NCI-H146 treated with DMSO at 0.1 percent for 48 hours (cell line): ENCODE measurements around the gene AGRP.
A peak's percentile ranks its signal among the peaks of the same experiment; 100 is the strongest.
"Not testable (repeated sequence)": the region's sequence is repeated elsewhere in the genome, so short reads cannot be mapped to it uniquely, and the experiment has no call there.

Experiments
- DNase-seq: peaks from one replicate; lab custom pipeline; 2025; ENCODE audit not compliant: unreplicated experiment; lab: John Stamatoyannopoulos, UW

AGRP gene

DNA sequence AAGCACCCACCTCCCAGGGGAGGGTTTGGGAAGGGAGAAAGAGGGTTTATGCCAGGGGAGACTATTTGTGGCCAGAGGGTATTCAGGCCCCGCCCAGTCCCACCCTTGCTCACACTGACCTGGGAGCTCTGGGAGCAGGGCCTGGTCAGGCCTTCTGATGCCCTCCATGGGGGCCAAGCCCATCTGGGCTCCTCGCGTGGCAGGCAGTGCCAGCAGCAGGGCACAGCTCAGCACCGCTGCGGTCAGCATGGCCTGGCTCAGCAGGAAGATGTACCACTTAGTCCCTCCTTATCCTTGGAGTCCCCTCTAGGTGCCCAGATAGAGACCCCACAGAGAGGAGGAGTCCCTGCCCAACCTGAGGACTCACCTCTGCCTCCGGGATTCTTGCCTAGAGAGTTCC is at the start of gene AGRP:
Gene AGRP (minus strand): TSS at position 398 of the 400 bp plus-strand sequence. CDS start 149 bp downstream, at position 249.
- no peak for DNase-seq

- no peak for DNase-seq
These were observed 47.9 kb upstream of the AGRP start for GRCh38 chr16:67531247-67531646.

DNA sequence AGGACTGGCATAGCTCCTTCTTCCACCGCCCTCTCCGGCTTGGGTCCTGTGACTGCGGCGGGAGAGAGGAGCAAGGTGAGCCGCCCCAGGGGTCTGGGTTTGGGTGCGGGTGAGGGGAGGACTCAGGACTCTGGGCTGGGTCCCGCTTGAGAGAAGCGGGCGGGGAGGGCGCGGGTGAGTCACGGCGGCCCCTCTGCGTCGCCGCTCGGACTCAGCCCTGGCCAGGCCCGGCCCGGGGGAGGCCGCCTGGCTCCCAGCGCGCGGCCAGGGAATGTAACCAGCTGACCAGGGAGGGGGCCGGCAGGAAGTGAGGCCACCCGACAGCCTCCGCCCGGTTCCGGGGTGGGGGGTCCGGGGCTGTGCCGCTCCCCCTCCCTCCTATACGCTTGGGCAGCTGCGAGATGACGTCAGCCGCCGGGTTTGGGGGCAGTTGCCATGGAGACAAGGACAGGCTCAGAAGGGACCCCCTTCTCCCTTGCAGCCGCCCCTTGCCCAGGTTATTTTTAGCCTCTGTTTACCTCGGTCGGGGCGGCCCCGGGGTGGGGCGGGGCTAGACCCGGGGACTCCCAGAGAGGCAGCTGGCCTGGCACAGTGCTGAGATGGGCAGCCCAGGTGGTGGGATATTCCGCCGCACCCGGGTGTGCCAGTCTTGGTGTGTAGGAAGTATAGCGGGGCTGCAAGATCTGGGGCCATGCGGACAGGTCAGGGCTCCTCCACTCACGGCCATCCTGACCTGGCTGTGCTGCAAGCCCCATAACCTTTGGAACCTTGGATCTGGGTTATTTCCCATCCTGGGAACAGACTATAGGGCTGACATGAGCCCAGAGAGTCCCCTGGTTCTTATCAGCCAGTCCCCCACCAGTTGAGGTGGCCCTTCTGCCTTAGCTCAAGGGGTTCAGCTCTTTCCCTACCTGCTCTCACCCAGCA is 46.9 kb upstream of the AGRP start:
- DNase-seq: peak; percentile 21

- DNase-seq: no peak
These were observed 46.2 kb upstream of the AGRP start for GRCh38 chr16:67529582-67530012.

DNA sequence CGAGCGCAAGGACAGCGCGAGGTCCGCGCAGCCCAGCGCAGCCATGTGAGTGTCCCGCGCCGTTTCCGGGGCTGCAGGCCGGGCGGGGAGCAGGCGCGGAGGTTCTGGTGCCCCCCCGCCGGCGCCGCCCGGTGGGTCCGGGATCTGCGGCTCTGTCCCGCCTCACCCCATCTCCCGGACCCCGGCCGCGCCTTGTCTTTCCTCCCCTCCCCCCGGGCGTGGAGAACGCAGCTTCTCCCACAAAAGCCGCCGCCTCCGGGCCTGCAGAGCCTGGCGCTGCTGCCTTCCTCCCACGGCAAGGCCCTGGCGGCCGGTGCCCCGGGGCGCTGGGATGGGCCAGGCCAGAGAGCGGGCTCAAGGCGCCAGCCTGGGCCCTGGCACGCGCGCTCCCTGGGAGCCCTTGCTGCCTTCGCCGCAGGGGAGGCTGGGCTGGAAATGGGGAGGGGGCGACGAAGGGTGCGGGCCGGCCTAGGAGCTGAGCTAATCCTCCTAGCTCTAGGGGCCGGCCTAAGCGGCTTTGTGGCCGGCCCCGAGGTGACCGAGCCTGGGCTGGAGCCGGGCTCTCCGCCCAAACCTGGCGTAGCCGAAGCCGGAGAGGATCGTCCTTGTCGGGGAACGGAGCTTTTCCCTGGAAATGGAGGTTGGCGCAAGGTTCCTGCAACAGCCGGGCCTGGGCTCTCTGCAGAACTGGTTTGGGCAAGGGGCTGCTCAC is 45.7 kb upstream of the AGRP start:
- DNase-seq: no peak

GRCh38 chr16:67528222-67528869 is 45.0 kb upstream of the AGRP start, which contains the start of gene RIPOR1:
TSS of gene RIPOR1 (plus strand) at chr16:67528829. CDS start at chr16:67538447, 9,618 bp downstream.
- no peak for DNase-seq

- DNase-seq: no peak
These were observed 42.9 kb upstream of the AGRP start for GRCh38 chr16:67526149-67526791.

DNA sequence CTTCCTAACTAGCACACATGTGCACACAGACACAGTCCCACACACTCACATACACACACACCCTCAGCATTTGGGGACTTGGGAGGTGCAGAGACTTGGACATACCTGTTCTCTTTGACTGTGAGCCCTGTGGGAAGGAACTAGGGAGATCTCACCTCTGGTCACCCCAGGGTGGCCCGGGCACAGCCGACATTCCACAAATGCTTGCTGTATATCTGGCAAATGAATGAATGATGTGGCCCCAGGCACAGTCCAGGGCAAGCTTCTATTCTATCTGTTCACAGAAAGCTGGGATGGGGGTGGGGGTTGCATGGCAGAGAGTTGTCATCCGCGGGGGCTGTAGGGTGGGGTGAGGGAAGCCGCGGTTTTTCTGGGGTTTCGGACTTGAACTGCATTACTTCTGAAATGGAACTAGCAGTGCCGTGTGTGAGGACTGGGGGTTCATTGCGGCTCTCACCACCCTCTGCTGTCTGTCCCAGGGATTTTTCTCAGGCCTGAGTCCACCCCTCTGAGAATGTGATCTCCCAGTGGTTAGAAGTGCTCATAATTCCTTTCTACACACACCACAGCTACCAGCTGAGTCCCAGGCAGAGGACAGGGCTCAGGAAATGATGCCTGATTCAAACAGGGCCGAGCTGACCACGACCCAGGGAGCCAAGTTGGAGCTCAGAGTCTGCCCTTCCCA is 42.0 kb upstream of the AGRP start:
- no peak for DNase-seq

DNA sequence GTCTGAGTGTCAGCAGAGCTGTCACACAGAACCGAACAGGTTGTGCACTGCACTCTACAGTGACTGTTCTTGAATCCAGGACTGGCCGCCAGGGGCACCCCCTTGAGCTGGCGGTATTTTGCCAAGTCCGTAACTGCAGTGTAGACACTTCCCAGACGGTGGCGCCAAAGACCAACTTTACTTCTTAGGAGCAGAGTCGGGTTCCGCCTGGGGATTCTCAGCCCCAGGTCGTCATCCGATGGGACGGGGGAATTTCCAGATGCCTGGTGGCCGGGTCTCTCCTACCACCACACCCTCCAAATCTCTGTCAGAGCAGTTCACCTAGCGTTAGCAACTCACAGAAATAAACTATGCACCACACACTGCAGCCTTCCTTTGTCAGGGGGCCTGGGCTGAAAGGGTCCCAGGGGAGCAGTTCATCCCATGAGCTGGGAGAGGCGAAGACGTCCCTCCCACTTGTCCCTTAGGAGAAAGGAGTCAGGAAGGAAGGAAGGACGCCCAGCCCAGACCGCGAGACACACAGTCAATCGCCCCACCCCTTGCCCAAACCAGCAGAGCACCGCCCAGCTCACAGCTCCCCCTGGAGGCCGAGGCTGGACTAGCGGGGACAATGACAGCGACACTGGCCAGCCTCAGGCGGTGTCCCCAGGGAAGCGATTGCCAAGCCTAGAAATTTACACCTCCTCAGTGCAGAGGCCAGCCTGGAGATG is 37.9 kb upstream of the AGRP start:
- peak; percentile 56 for DNase-seq

GRCh38 chr16:67519242-67519641 is 35.9 kb upstream of the AGRP start:
- no peak for DNase-seq

DNA sequence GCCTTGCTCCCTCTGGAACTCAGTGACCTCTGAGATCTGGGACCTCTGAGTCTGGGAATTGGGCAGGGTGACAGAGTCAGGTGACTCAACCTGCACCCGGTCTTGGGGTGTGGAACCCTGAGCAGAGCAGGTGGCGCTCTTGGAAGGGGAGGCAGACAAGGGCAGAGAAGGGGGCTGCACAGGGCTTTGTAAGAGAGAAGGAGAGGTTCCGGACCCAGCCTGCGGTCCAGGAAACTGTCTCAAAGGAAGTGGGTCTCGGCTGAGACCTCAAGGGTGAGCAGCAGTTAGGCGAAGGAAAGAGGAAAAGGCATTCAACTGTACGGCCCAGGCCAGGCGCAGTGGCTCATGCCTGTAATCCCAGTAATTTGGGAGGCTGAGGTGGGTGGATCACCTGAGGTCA is 35.3 kb upstream of the AGRP start:
- DNase-seq: no peak

- DNase-seq: no peak
These were observed 34.5 kb upstream of the AGRP start for GRCh38 chr16:67517661-67518423.

DNA sequence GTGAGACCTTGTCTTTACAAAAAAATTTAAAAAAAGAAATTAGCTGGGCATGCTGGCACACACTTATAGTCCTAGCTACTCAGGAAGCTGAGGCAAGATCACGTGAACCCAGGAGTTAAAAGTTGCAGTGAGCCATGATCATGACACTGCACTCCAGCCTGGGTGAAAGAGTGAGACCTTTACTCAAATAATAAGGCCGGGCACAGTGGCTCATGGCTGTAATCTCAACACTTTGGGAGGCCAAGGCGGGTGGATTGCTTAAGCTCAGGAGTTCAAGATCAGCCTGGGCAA is 33.8 kb upstream of the AGRP start:
- DNase-seq: no peak

DNA sequence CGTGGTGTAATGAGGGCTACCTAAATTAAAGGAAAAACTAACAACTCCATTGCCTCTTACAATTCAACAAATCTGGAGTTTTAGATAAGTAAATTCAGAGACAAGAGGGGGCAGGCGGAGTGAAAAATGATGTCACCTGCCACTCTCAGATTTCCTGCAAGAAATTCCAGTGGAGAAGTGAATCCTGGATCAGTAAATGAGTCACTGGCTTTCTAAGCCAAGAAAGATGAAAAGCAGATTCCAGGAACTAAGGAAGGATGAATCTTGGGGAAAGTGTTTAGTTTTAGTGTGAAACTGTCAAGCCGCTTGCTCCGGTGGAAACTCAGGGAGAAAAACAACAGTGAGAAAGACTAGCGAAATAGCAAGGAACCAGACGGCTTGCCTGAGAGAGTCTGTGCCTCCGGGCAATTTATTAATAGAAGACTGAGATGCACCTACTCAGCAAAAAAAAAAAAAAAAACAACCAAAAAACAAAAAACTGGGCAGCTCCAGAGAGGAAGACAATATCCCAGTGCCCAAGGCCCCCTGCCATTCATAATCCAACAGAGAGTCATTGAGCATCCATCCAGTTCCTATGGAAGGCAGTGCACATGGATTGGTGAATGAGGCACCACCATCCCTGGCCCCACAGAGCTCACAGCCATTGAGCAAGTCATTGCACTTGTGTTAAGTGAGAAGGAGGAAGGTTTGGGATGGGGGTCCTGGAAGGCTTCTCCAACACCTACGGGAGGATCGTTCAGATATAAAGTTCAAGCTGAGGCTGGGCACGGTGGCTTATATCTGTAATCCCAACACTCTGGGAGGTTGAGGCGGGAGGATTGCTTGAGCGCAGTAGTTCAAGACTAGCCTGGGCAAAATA is 33.2 kb upstream of the AGRP start:
- DNase-seq: no peak

DNA sequence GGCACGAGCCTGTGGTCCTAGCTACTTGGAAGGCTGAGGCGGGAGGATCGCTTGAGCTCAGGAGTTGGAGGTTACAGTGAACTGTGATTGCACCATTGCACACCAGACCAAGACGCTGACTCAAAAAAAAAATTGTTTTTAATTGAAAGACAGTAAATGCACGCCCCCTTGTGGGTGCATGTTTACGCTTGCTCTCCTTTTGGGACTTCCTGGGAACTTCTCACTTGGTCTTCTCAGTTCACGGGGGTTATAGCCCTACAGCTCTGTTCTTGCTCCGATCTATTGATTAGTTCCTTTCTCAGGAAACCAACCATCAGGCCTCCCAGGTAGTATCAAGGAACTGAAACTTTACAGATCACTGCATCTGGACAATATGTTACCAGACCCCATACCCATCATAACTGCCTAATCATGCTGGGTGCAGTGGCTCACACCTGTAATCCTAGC is 31.1 kb upstream of the AGRP start:
- DNase-seq: peak; percentile 31

DNA sequence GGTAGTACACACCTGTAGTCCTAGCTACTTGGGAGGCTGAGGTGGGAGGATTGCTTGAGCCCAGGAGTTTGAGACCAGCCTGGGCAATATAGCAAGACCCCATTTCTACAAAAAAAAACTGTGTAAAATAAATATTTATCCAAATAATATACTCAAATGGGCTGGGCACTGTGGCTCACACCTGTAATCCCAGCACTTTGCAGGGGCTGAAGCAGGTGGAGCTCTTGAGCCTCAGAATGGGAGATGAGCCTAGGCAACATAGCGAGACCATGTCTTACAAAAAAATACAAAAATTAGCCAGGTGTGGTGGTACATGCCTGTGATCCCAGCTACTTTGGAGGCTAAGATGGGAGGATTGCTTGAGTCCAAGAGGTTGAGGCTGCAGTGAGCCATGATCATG is 30.5 kb upstream of the AGRP start:
- DNase-seq: not testable (repeated sequence)

GRCh38 chr16:67509016-67509415 is 25.7 kb upstream of the AGRP start:
- DNase-seq: no peak

DNA sequence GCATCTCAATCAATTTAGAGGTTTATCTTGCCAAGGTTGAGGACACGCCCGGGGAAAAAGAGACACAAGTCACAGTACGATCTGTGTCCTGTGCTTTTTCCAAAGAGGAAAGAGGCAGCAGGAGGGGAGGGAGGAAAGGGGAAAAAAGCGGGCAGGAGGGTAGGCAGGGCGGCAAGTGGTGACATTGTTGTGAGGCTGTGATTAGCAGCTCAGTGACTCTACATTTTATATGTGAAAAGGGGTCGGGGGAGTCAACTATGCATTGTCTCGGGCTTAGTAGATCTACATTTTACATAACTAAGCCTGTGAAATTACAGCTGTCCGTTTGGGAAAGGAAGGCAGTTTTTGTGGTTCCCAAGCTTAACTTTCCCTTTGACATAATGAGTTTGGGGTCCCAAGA is 23.1 kb upstream of the AGRP start:
- DNase-seq: no peak
